HepG2 (cell line): ENCODE measurements around the gene TBC1D3K. TPM values are rescaled to one million over a fixed set of nuclear protein-coding genes. Genes with fewer than 3 reads are reported as not detected.

Experiments used
- AGO1 ChIP-seq: fragments of 200-400 bp; formaldehyde crosslinking; IDR thresholded peaks from 2 replicates; pipeline ENCODE4 v1.6.1; 2017; ENCODE audit warnings: mild to moderate bottlenecking, low read depth, low read length, moderate library complexity; ENCODE audit not compliant: poor library complexity, severe bottlenecking
- AGO2 ChIP-seq: fragments of 200-400 bp; formaldehyde crosslinking; optimal IDR thresholded peaks from 2 replicates; pipeline ENCODE3; 2017; ENCODE audit warnings: mild to moderate bottlenecking, low read depth, low read length, moderate library complexity
- ATF7 ChIP-seq, 2 experiments: fragments of 450-650 bp in 1 of 2; sonication (generic) in 1 of 2; formaldehyde crosslinking in 1 of 2; IDR thresholded peaks; 2 replicates each; pipeline versions ENCODE4 v1.4.0 to v1.6.1; 2016 to 2020; ENCODE audit warnings: antibody characterized with exemption in 1 of 2, mild to moderate bottlenecking in 1 of 2, missing genetic modification reagents in 1 of 2
- BORCS8-MEF2B ChIP-seq: sonication (generic); formaldehyde crosslinking; IDR thresholded peaks from 2 replicates; pipeline ENCODE4 v1.8.0; 2022; ENCODE audit warnings: mild to moderate bottlenecking, missing genetic modification reagents
- HMGA1 ChIP-seq: sonication (generic); formaldehyde crosslinking; conservative IDR thresholded peaks from 2 replicates; pipeline ENCODE4 v1.4.0; 2020; ENCODE audit warnings: missing genetic modification reagents
- MAFK ChIP-seq, 2 experiments: IDR thresholded peaks in 1 of 2; conservative IDR thresholded peaks in 1 of 2; 2 replicates each; pipeline ENCODE4 v1.6.1; 2011; ENCODE audit warnings: improper control_type of control experiment in 2 of 2, low read length in 2 of 2
- MTA3 ChIP-seq: sonication (generic); formaldehyde crosslinking; IDR thresholded peaks from 2 replicates; pipeline ENCODE4 v1.4.0; 2020; ENCODE audit warnings: missing genetic modification reagents
- PCBP2 ChIP-seq: fragments of 200-400 bp; formaldehyde crosslinking; optimal IDR thresholded peaks from 2 replicates; pipeline ENCODE3; 2018; ENCODE audit warnings: low read length, low read depth; ENCODE audit not compliant: poor library complexity, severe bottlenecking
- RBM39 ChIP-seq: fragments of 200-400 bp; formaldehyde crosslinking; IDR thresholded peaks from one replicate; pipeline ENCODE4 v1.6.1; 2018; ENCODE audit warnings: antibody characterized with exemption, mild to moderate bottlenecking, low read depth, low read length; ENCODE audit not compliant: poor library complexity, severe bottlenecking
- SAP130 ChIP-seq: IDR thresholded peaks from 2 replicates; pipeline ENCODE4 v1.6.1; 2016; ENCODE audit warnings: low read depth
- ZBTB7A ChIP-seq: sonication (generic); formaldehyde crosslinking; IDR thresholded peaks from 2 replicates; pipeline ENCODE4 v1.8.0; 2022; ENCODE audit warnings: mild to moderate bottlenecking, missing genetic modification reagents
- ZFY ChIP-seq: sonication (generic); formaldehyde crosslinking; IDR thresholded peaks from 2 replicates; pipeline ENCODE4 v1.4.0; 2020; ENCODE audit warnings: missing genetic modification reagents
- ZNF333 ChIP-seq: sonication (generic); formaldehyde crosslinking; IDR thresholded peaks from 2 replicates; pipeline ENCODE4 v1.4.0; 2020; ENCODE audit warnings: mild to moderate bottlenecking, missing genetic modification reagents, borderline replicate concordance
- ZNF354B ChIP-seq: sonication (generic); formaldehyde crosslinking; IDR thresholded peaks from 2 replicates; pipeline ENCODE4 v1.8.0; 2022; ENCODE audit warnings: mild to moderate bottlenecking, missing genetic modification reagents
- ZNF460 ChIP-seq: sonication (generic); formaldehyde crosslinking; IDR thresholded peaks from 2 replicates; pipeline ENCODE4 v1.5.1; 2020; ENCODE audit warnings: missing genetic modification reagents, mild to moderate bottlenecking, borderline replicate concordance
- ZNF512 ChIP-seq: sonication (generic); formaldehyde crosslinking; IDR thresholded peaks from 2 replicates; pipeline ENCODE4 v1.4.0; 2020; ENCODE audit warnings: mild to moderate bottlenecking, missing genetic modification reagents
- ZNF556 ChIP-seq: sonication (generic); formaldehyde crosslinking; IDR thresholded peaks from 2 replicates; pipeline ENCODE4 v1.4.0; 2020; ENCODE audit warnings: mild to moderate bottlenecking, missing genetic modification reagents, borderline replicate concordance
- ZNF747 ChIP-seq: sonication (generic); formaldehyde crosslinking; IDR thresholded peaks from 2 replicates; pipeline ENCODE4 v1.8.1; 2023; ENCODE audit warnings: missing genetic modification reagents, mild to moderate bottlenecking, borderline replicate concordance
- ZNF777 ChIP-seq: sonication (generic); formaldehyde crosslinking; IDR thresholded peaks from 2 replicates; pipeline ENCODE4 v1.4.0; 2020; ENCODE audit warnings: missing genetic modification reagents
- ZNF788 ChIP-seq: sonication (generic); formaldehyde crosslinking; IDR thresholded peaks from 2 replicates; pipeline ENCODE4 v1.5.0; 2020; ENCODE audit warnings: mild to moderate bottlenecking, missing genetic modification reagents, borderline replicate concordance
- ZNF792 ChIP-seq: IDR thresholded peaks from 2 replicates; pipeline ENCODE4 v1.6.1; 2016
- ZXDC ChIP-seq: sonication (generic); formaldehyde crosslinking; IDR thresholded peaks from 2 replicates; pipeline ENCODE4 v1.5.0; 2020; ENCODE audit warnings: mild to moderate bottlenecking, missing genetic modification reagents
- polyA plus RNA-seq, 8 experiments: library from polyadenylated mRNA; depleted of rRNA in 3 of 8; stranded (reverse) in 7 of 8; unstranded in 1 of 8; fragments of >200 nt; fragmentation: Illumina TruSeq in 4 of 8; extraction: Trizol in 4 of 8; gene quantifications; 2 replicates each; pipeline versions ENCODE4 v1.2.1 to v1.2.3, GENCODE V29; 2011 to 2016; ENCODE audit warnings: low read depth in 4 of 8, missing spikeins in 1 of 8, mixed read lengths in 1 of 8; ENCODE audit not compliant: insufficient read depth in 1 of 8
- total RNA-seq, 5 experiments: library from RNA; depleted of rRNA; stranded (reverse); fragments of >200 nt; fragmentation: Illumina TruSeq; extraction: Trizol; gene quantifications; 2 replicates each; pipeline ENCODE4 v1.2.3, GENCODE V29; 2016; ENCODE audit warnings: low read depth in 1 of 5
- TF ChIP-seq, protein P1 (sequence below): sonication (generic); formaldehyde crosslinking; IDR thresholded peaks from 2 replicates; pipeline ENCODE4 v1.5.0; 2020; ENCODE audit warnings: missing genetic modification reagents, mild to moderate bottlenecking, borderline replicate concordance
- TF ChIP-seq, protein P2 (sequence below): sonication (generic); formaldehyde crosslinking; IDR thresholded peaks from 2 replicates; pipeline ENCODE4 v1.8.0; 2022; ENCODE audit warnings: mild to moderate bottlenecking, missing genetic modification reagents, borderline replicate concordance
- TF ChIP-seq, protein P3 (sequence below): sonication (generic); formaldehyde crosslinking; IDR thresholded peaks from 2 replicates; pipeline ENCODE4 v1.4.0; 2020; ENCODE audit warnings: mild to moderate bottlenecking, missing genetic modification reagents

TBC1D3K gene
- total and polyA plus RNA-seq, 2 of the 13 experiments (the other 11 are each of a cell fraction or from before 2014, with no cell fraction given) = not detected

- TF ChIP-seq AGO2 (no peak), MTA3 (CRISPR knock-in tag) (no peak), ZNF460 (peak; percentile 62; the same call in 1 of the 2 replicates), ZNF788 (CRISPR knock-in tag) (no peak), ZNF354B (CRISPR knock-in tag) (no peak), RBM39 (no peak), BORCS8-MEF2B (CRISPR knock-in tag) (no peak), ZNF747 (CRISPR knock-in tag) (no peak), ATF7 (IDR thresholded peaks at IDR 0.05) (no peak; the same call in 1 of the 2 replicates), ATF7 (CRISPR knock-in tag; IDR thresholded peaks at IDR 0.05) (no peak), ZNF556 (CRISPR knock-in tag) (no peak), ZNF792 (no peak), ZBTB7A (0 out of 2 replicates have a peak, but pooled peaks have one; percentile 68), MAFK (conservative IDR thresholded peaks at IDR 0.05 in 1 of 2, IDR thresholded peaks at IDR 0.05 in 1 of 2; ENCODE audit: low read length in 2 of 2) (no peak), PCBP2 (no peak), AGO1 (no peak), SAP130 (CRISPR knock-in tag) (peak; percentile 37; the same call in 1 of the 2 replicates), ZXDC (no peak), ZFY (CRISPR knock-in tag) (no peak; the same call in 1 of the 2 replicates), ZNF333 (CRISPR knock-in tag) (no peak), ZNF777 (CRISPR knock-in tag) (no peak), ZNF512 (CRISPR knock-in tag) (no peak), HMGA1 (CRISPR knock-in tag) (no peak)
- TF ChIP-seq, protein P1, sequence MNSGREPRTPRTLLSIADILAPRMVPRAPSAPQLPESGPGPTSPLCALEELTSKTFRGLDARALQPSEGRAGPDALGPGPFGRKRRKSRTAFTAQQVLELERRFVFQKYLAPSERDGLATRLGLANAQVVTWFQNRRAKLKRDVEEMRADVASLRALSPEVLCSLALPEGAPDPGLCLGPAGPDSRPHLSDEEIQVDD = no peak
- TF ChIP-seq, protein P2, sequence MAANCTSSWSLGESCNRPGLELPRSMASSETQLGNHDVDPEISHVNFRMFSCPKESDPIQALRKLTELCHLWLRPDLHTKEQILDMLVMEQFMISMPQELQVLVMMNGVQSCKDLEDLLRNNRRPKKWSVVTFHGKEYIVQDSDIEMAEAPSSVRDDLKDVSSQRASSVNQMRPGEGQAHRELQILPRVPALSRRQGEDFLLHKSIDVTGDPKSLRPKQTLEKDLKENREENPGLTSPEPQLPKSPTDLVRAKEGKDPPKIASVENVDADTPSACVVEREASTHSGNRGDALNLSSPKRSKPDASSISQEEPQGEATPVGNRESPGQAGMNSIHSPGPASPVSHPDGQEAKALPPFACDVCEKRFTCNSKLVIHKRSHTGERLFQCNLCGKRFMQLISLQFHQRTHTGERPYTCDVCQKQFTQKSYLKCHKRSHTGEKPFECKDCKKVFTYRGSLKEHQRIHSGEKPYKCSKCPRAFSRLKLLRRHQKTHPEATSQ (CRISPR knock-in tag) = no peak
- TF ChIP-seq, protein P3, sequence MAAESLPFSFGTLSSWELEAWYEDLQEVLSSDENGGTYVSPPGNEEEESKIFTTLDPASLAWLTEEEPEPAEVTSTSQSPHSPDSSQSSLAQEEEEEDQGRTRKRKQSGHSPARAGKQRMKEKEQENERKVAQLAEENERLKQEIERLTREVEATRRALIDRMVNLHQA (CRISPR knock-in tag) = no peak
These were observed 39.1 kb upstream of the TBC1D3K start (continued) for GRCh38 chr17:37885136-37885535.
